H9 (cell line): Measurements from ENCODE around the gene KIAA0513. TPM values are rescaled to one million over a fixed set of nuclear protein-coding genes. Genes with fewer than 3 reads are reported as not detected.

Source experiments
- DNase-seq: peaks from one replicate; pipeline ENCODE4 v3.0.0-alpha.2; 2017
- H2AFZ ChIP-seq: one replicate; pipeline ENCODE4 v1.6.1; 2013; ENCODE audit warnings: mild to moderate bottlenecking, low read length, control low read depth, moderate library complexity
- H2AK5ac ChIP-seq: 2 replicates; pipeline ENCODE4 v1.6.1; 2013; ENCODE audit warnings: low read length, control low read depth, mixed read lengths; ENCODE audit not compliant: insufficient read length
- H2BK120ac ChIP-seq: one replicate; pipeline ENCODE4 v1.6.1; 2013; ENCODE audit warnings: low read depth, mild to moderate bottlenecking, low read length, control low read depth, inconsistent platforms; ENCODE audit not compliant: poor library complexity, severe bottlenecking
- H2BK12ac ChIP-seq: 2 replicates; pipeline ENCODE4 v1.6.1; 2013; ENCODE audit warnings: low read length, control low read depth, mixed read lengths, low read depth; ENCODE audit not compliant: insufficient read length
- H2BK15ac ChIP-seq: 2 replicates; pipeline ENCODE4 v1.6.1; 2013; ENCODE audit warnings: low read depth, low read length, control low read depth
- H2BK20ac ChIP-seq: one replicate; pipeline ENCODE4 v1.6.1; 2013; ENCODE audit warnings: low read depth, mild to moderate bottlenecking, low read length, control low read depth, inconsistent platforms; ENCODE audit not compliant: poor library complexity, severe bottlenecking
- H2BK5ac ChIP-seq: 2 replicates; pipeline ENCODE4 v1.6.1; 2013; ENCODE audit warnings: low read length, control low read depth, mixed read lengths; ENCODE audit not compliant: insufficient read length
- H3K14ac ChIP-seq: 2 replicates; pipeline ENCODE4 v1.6.1; 2013; ENCODE audit warnings: low read length, control low read depth; ENCODE audit not compliant: insufficient read depth
- H3K18ac ChIP-seq: 2 replicates; pipeline ENCODE4 v1.6.1; 2013; ENCODE audit warnings: low read depth, mild to moderate bottlenecking, mixed read lengths, low read length, control low read depth; ENCODE audit not compliant: insufficient read length
- H3K23ac ChIP-seq: 2 replicates; pipeline ENCODE4 v1.6.1; 2013; ENCODE audit warnings: low read length, control low read depth, mixed read lengths, low read depth; ENCODE audit not compliant: insufficient read length
- H3K23me2 ChIP-seq: 2 replicates; pipeline ENCODE4 v1.6.1; 2013; ENCODE audit warnings: low read depth, mild to moderate bottlenecking, mixed read lengths, low read length, control low read depth; ENCODE audit not compliant: insufficient read length, poor library complexity, severe bottlenecking
- H3K27ac ChIP-seq: 2 replicates; pipeline ENCODE4 v1.5.1; 2013; ENCODE audit warnings: low read length, control low read depth, mixed read lengths, low read depth; ENCODE audit not compliant: insufficient read length
- H3K27me3 ChIP-seq: 2 replicates; pipeline ENCODE4 v1.6.1; 2013; ENCODE audit warnings: low read length, control low read depth, inconsistent platforms; ENCODE audit not compliant: insufficient read depth
- H3K4ac ChIP-seq: 2 replicates; pipeline ENCODE4 v1.6.1; 2013; ENCODE audit warnings: low read depth, mild to moderate bottlenecking, control low read depth, inconsistent platforms, low read length, moderate library complexity
- H3K4me1 ChIP-seq: 2 replicates; pipeline ENCODE4 v1.6.1; 2013; ENCODE audit warnings: low read length, control low read depth, inconsistent platforms; ENCODE audit not compliant: insufficient read depth
- H3K4me2 ChIP-seq: 2 replicates; pipeline ENCODE4 v1.6.1; 2013; ENCODE audit warnings: low read length, control low read depth, mixed read lengths; ENCODE audit not compliant: insufficient read length, insufficient read depth
- H3K56ac ChIP-seq: 2 replicates; pipeline ENCODE4 v1.6.1; 2013; ENCODE audit warnings: low read depth, mild to moderate bottlenecking, mixed read lengths, low read length, control low read depth; ENCODE audit not compliant: insufficient read length
- H3K79me1 ChIP-seq: 2 replicates; pipeline ENCODE4 v1.6.1; 2013; ENCODE audit warnings: low read depth, mild to moderate bottlenecking, moderate library complexity, low read length, control low read depth, inconsistent platforms; ENCODE audit not compliant: insufficient read depth, poor library complexity, severe bottlenecking
- H3K79me2 ChIP-seq: 2 replicates; pipeline ENCODE4 v1.6.1; 2013; ENCODE audit warnings: low read length, control low read depth, inconsistent platforms; ENCODE audit not compliant: insufficient read depth
- H3K9ac ChIP-seq: 2 replicates; pipeline ENCODE4 v1.6.1; 2013; ENCODE audit warnings: low read length, control low read depth, mixed read lengths; ENCODE audit not compliant: insufficient read length; ENCODE audit errors: extremely low read depth
- H3K9me3 ChIP-seq: one replicate; pipeline ENCODE4 v1.6.1; 2013; ENCODE audit warnings: low read depth, low read length, inconsistent platforms; ENCODE audit not compliant: control insufficient read depth
- H3T11ph ChIP-seq: one replicate; pipeline ENCODE4 v1.6.1; 2013; ENCODE audit warnings: mild to moderate bottlenecking, low read length, control low read depth, inconsistent platforms
- H4K20me1 ChIP-seq: one replicate; pipeline ENCODE4 v1.6.1; 2013; ENCODE audit not compliant: control insufficient read depth, insufficient read length, insufficient read depth
- H4K5ac ChIP-seq: 2 replicates; pipeline ENCODE4 v1.6.1; 2013; ENCODE audit warnings: low read depth, mild to moderate bottlenecking, mixed read lengths, low read length, control low read depth; ENCODE audit not compliant: insufficient read length
- H4K8ac ChIP-seq: replicated peaks from 2 replicates; pipeline ENCODE4 v1.6.1; 2013; ENCODE audit warnings: low read length, control low read depth, mixed read lengths, low read depth; ENCODE audit not compliant: insufficient read length
- H4K91ac ChIP-seq: 2 replicates; pipeline ENCODE4 v1.6.1; 2013; ENCODE audit warnings: low read depth, mild to moderate bottlenecking, moderate library complexity, mixed read lengths, low read length, control low read depth; ENCODE audit not compliant: insufficient read length
- H3K27ac Mint-ChIP-seq, 3 experiments: 2 replicates in 2 of 3; 3 replicates in 1 of 3; pipeline ENCODE4 v1.8.0; 2020 to 2021; ENCODE audit warnings: mixed read lengths in 3 of 3, mild to moderate bottlenecking in 1 of 3, moderate library complexity in 1 of 3
- H3K27me3 Mint-ChIP-seq: 2 replicates; pipeline ENCODE4 v1.8.0; 2021; ENCODE audit warnings: low read depth, mild to moderate bottlenecking, moderate library complexity, mixed read lengths
- H3K36me3 Mint-ChIP-seq, 3 experiments: 2 replicates in 2 of 3; 3 replicates in 1 of 3; pipeline ENCODE4 v1.8.0; 2020 to 2021; ENCODE audit warnings: low read depth in 3 of 3, mixed read lengths in 3 of 3; ENCODE audit not compliant: insufficient read depth in 1 of 3
- H3K4me1 Mint-ChIP-seq, 2 experiments: 2 replicates each; pipeline ENCODE4 v1.8.0; 2020; ENCODE audit warnings: mixed read lengths in 2 of 2
- H3K4me3 Mint-ChIP-seq, 2 experiments: 2 replicates in 1 of 2; 3 replicates in 1 of 2; pipeline ENCODE4 v1.8.0; 2020 to 2021; ENCODE audit warnings: mild to moderate bottlenecking in 2 of 2, mixed read lengths in 2 of 2, moderate library complexity in 1 of 2
- H3K9me3 Mint-ChIP-seq, 2 experiments: 2 replicates in 1 of 2; 3 replicates in 1 of 2; pipeline ENCODE4 v1.8.0; 2020; ENCODE audit warnings: mild to moderate bottlenecking in 2 of 2, mixed read lengths in 2 of 2, moderate library complexity in 1 of 2
- CTCF ChIP-seq: fragments of 200-600 bp; sonication (generic); conservative IDR thresholded peaks from 3 replicates; pipeline ENCODE4 v1.8.0; 2021; ENCODE audit warnings: antibody characterized with exemption, mild to moderate bottlenecking
- WGBS: extraction: QIAGEN DNeasy Blood & Tissue Kit; methylation state at CpG from one replicate; pipeline ENCODE4 v1.1.7; 2013; ENCODE audit warnings: missing lambda C conversion rate, low lambda C conversion rate, mixed read lengths; ENCODE audit not compliant: insufficient read length; ENCODE audit errors: extremely low coverage; 5-methylcytosine and 5-hydroxymethylcytosine counted together
- total RNA-seq: library from RNA; stranded (reverse); gene quantifications from 2 replicates; pipeline ENCODE4 v1.2.1, GENCODE V29; 2021

Gene KIAA0513
- total RNA-seq, 1 experiment from 2014 or later, result 4.7 TPM

- no peak overlapping the region for H3K27ac ChIP-seq
- no peak overlapping the region for H4K5ac ChIP-seq
- Mint-ChIP-seq H3K36me3 (peaks cover 22 to 45% (median 43%) of the 10 kb centered on the region in 3 experiments; a peak in 6 of 7 replicates), H3K4me3 (no peak overlapping the region), H3K27ac (peak overlapping the region in 1 of 3 experiments; percentile 49; a peak in 1 of 7 replicates), H3K4me1 (peaks cover 0 to 4% of the 10 kb centered on the region in 2 experiments; a peak in 1 of 4 replicates), H3K27me3 (no peaks in the 10 kb centered on the region), H3K9me3 (no peaks in the 10 kb centered on the region)
- no peak for DNase-seq
- no peak overlapping the region for H3K4me2 ChIP-seq
- no peak overlapping the region for H2BK5ac ChIP-seq
- H3K79me2 ChIP-seq, result peaks cover 2% of the 10 kb centered on the region; the same call in 1 of the 2 replicates
- H3K79me1 ChIP-seq, result peaks cover 12% of the 10 kb centered on the region
- no peak overlapping the region for H2BK120ac ChIP-seq
- H3K23me2 ChIP-seq, result no peaks in the 10 kb centered on the region
- H3K4me1 ChIP-seq, result no peaks in the 10 kb centered on the region
- no peak overlapping the region for H3K14ac ChIP-seq
- no peak overlapping the region for H3T11ph ChIP-seq
- TF ChIP-seq CTCF, result no peak
- no peak overlapping the region for H2AK5ac ChIP-seq
- no peak overlapping the region for H4K91ac ChIP-seq
- H3K9ac ChIP-seq, result no peak overlapping the region
- H2AFZ ChIP-seq, result no peak overlapping the region
- no peak overlapping the region for H2BK20ac ChIP-seq
- no peak overlapping the region for H3K23ac ChIP-seq
- no peak overlapping the region for H4K8ac ChIP-seq
- H2BK12ac ChIP-seq, result no peak overlapping the region
- H2BK15ac ChIP-seq, result no peak overlapping the region
- no peaks in the 10 kb centered on the region for H3K27me3 ChIP-seq
- no peak overlapping the region for H3K4ac ChIP-seq
- no peak overlapping the region for H3K18ac ChIP-seq
- no peak overlapping the region for H3K56ac ChIP-seq
- no CpG with 5 or more reads among the region's 8 CpGs for WGBS
- no peaks in the 10 kb centered on the region for H3K9me3 ChIP-seq
- peaks cover 4% of the 10 kb centered on the region for H4K20me1 ChIP-seq
Measured at GRCh38 chr16:84995663-84996062, 31.9 kb upstream of the KIAA0513 start.
